ENCODE data around the gene AP1AR.

Gene AP1AR

DNA sequence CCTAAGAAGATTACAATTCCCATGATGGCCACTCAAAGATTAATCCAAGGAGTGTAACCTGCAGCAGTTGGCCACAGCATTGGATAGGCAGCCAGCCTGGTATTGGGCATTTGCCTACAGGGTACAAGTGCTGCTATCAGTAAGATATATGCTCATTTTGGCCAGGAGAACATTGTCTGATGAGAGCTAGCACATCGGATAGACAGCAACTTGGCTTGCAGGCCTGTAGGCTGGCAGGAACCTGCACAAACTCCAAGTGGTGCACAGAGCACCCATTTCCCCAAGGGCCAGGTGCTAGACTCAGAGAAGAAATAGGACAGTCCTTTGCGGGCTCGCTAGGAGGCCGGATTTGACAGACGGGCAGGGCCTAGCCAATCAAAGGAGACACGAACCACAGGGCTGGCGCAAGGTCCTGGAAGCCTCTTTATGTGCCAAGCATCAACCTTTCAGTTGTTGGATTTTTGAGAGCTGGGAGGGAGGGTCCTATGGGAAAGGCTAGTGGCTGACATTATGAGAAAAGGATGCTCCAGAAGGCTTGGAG, 11.7 kb upstream of the AP1AR start:
- DNase-seq: peak in 1 of 10 donors; percentile 76
- intact Hi-C loops (cut with DNase I): no loop called here

DNA sequence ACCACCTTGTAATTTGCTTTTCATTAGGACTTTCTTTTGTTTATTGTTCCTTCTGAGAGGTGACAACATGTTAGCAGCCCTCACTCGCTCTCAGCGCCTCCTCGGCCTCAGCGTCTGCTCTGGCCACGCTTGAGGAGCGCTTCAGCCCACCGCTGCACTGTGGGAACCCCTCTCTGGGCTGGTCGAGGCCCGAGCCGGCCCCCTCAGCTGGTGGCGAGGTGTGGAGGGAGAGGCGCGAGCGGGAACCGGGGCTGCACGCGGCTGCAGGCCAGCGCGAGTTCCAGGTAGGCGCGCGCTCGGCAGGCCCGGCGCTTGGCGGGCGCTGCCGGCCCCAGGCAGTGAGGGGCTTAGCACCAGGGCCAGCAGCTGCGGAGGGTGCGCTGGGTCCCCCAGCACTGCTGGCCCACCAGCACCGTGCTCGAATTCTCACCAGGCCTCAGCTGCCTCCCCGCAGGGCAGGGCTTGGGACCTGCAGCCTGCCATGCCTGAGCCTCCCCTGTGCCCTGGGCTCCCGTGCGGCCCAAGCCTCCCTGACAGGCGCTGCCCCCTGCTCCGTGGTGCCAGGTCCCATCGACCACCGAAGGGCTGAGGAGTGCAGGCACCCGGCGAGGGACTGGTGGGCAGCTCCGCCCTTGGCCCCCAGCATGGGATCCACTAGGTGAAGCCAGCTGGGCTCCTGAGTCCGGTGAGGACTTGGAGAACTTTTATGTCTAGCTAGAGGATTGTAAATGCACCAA, 9.2 kb upstream of the AP1AR start:
- peak in 2 of 10 donors; percentile 59 to 68 for DNase-seq
- intact Hi-C loops (cut with DNase I): no loop called here

DNA sequence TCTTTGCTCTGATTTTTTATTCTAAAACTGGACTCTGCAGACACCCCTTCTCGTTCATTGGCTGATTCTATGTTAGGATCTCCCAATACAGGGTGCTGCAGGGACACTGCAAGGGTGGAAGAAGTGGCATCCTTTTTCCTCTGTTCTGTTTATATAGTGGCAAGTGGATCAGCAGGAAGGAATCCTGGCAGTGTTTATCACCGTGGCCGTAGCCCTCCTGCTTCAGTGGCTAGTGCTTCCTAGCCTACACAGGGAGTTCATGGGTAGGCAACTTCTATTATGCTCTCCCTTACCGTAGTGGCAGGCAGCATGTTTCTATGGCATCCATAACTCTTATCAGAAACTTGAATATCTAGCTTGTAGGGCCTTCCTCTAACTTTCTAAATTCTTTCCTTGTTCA, 6.4 kb upstream of the AP1AR start:
- no peak for DNase-seq
- intact Hi-C loops (cut with DNase I): no loop called here

DNA sequence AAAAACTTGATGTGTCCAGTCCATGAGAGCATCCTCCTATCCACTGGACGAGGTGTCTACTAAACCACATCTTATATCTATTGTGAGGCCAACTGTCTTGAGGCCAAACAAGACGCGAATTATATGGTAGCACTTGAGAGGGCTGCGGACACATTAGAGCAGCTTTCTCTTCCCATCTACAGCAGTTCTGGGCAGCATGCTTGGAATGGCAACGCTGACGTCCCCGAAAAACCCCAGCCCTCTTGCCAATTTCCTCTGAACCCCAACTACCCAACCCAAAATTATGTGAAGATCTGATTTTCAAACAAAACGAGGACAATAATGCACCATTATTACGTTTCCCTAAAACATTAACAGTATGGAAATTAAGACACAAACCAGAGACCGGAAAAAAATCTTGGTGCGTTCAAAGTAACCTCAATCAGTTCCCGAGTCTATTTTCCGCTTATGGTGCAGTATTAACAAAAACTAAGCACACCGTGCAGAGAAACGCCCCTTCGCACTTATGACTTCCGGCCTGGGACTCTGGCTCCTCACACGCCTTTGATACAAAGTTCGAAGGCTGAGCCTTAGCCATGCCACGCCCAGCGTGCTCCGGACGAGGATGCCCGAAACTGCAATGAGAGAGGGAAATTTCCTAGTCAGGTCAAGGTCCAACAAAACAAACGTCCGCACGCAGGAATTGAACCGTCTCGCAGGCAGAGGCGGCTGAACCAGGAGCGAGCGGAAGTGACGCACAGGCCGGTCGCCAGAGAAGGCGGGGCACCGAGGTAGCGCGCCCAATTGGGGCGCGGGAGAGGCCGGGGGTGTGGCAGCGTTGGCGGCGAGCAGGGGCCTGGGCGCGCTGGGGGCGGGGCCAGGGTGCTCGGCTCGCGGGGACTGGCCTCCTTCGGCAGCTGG, 458 bp upstream of the AP1AR start:
- peak; percentile 96 to 100 (median 98) for DNase-seq
- intact Hi-C loops (cut with DNase I): loop anchor here (2.0 kb wide), 1 partner anchor 86 kb away; the partner anchor contains the start of gene FAM241A

DNA sequence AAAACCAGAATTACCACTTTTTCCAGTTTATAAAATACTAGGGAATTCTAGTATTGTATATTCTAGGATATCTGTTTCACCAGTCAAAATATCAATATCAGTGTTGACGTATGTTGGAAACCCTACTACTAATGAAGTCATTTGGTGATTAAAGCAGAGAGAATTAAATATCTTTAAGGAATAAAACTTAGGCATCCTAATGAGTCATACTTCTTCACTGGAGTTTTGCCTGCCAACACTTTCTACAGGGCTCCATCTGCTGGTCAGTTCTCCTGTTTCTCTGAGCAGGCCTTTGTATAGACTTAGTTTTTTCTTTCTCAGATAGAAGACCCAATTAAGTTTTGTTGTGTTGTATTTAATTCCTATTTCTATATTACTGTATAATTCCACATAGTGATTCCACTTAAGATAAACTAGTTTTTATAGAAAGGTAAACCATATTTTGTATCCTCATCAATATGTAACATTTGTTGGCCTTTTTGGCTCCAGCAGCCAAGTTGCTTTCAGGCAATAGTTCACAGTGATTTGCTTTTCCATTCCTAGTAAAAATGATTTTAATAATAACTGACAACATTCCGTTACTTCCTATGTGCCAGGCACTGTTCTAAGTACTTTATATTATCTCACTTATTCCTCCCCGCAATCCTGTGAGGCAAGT, 3.5 kb downstream of the AP1AR start:
- peak in 6 of 10 donors; percentile 32 to 91 (median 66) for DNase-seq
- intact Hi-C loops (cut with DNase I): loop anchor here (1.0 kb wide), 1 partner anchor 136 kb away; no protein-coding TSS in a partner anchor

DNA sequence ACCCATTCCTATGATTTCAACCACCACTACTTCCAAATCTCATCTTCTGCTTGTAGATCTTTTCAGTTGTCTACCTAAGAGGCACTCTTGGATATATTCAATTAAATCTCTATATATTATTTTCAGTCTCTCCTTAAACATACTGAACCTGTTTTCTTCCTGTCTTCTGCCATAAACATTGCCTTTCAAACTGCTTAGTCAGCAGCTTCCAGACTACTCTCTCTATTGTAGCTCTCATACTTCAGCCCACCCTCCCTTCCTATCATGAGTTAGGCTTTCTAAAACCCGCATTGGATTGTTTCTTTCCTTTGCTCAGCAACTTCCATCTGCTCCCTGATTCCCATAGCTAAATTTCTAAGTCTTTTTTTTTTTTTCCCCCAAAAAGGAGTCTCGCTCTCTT, 4.5 kb downstream of the AP1AR start:
- DNase-seq: no peak
- intact Hi-C loops (cut with DNase I): no loop called here

DNA sequence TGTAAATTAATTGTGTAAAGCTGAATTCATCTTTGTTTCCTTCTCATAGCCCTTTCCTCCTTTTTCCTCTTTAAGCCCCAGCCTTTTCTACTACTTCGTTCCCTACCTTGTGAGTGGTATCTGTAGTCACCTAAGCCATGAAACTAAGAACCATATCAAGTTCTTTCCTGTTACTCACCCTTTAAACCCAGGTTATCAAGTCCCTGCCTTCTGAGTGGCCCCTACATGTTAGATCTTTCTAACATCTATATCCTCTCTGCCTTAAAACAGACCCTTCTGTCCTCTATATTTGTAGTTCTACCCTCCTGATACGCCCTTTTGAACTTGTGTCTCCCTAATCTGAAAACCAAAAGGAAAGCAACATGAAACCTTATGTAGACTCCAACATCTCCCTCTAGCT, 7.2 kb downstream of the AP1AR start:
- intact Hi-C loops (cut with DNase I): no loop called here
- no peak for DNase-seq

DNA sequence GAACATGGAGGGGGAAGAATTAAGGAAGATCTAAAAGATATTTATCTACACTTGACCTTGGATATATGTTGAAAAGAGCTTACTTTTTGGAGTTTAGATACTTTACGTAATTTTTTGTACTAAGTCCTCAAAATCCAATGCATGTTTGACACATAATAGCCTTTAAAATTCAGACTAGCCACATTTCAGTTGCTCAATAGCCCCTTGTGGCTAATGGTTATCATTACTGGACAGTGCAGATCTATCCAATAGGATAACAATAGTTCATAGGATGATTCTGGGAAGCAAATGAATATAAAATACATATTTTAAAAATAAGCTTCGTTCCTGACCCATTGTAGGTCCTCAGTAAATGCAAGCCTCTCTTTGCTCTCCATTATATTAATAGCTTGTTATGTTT, 13.8 kb downstream of the AP1AR start:
- no peak for DNase-seq
- intact Hi-C loops (cut with DNase I): no loop called here

DNA sequence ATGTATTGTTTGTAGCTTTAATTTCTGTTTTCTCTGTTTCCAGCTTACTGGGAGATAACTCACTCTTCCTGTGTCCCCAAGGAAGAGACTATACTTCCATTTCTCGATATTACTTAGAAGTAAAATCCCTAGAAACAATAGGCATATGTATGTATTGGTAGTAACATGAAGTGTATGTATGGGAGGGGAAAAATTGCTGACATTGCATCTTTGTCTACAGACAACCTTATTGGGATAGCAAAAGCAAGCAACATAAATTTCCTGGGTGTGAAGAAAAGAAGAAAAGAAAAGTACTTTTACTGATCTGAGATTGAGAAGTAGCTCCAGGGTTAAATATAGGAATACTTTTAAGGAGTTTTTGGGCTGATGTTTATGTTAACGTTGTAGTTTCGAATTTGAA, 15.4 kb downstream of the AP1AR start:
- DNase-seq: no peak
- intact Hi-C loops (cut with DNase I): no loop called here

DNA sequence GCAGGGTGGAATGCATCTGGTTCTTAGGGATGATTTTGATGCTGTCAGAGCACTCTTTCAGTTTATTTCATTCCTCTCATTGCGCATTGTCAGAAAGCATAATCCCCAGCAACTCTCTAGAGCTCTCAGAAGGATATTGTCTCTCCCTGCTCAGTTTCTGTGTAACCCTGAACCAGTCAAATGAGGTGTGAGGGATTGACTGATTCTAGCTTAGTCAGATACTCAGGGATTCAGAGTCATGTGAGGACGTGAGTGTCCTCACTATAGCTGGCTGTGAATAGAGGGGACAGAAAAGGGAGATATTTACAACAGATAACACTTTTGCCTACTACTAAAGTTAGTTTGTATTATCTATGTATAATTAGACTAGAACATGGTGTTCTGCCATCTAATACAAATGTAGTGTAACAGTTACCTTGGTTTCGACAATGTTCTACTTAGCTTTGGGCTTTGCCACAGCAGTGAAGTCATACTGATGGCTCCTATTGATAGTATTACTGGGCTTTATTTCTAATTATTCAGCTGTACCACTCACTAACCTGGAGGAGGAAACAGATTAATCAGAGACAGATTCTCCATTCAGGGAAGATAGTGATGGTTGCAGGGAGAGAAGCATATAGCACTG, 19.5 kb downstream of the AP1AR start:
- no peak for DNase-seq
- intact Hi-C loops (cut with DNase I): no loop called here

DNA sequence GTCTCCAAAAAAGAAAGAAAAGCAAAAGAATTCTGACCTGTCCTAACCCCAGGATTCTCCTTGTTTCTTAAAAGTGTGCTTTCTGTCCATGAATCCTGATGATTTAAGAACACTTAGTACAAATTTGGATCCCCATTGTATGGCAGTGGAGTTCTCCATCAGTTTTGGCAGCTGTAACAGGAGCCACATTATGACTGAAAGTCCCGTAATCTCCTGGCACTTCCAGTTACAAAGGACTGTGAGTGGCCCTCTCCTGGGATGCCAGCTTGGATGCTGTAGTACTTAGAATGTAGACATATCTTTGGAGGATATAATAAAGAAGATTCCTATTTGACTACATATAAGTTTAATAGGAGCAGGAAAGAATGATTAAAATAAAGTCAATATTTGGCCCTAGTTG, 20.6 kb downstream of the AP1AR start:
- intact Hi-C loops (cut with DNase I): no loop called here
- no peak for DNase-seq

DNA sequence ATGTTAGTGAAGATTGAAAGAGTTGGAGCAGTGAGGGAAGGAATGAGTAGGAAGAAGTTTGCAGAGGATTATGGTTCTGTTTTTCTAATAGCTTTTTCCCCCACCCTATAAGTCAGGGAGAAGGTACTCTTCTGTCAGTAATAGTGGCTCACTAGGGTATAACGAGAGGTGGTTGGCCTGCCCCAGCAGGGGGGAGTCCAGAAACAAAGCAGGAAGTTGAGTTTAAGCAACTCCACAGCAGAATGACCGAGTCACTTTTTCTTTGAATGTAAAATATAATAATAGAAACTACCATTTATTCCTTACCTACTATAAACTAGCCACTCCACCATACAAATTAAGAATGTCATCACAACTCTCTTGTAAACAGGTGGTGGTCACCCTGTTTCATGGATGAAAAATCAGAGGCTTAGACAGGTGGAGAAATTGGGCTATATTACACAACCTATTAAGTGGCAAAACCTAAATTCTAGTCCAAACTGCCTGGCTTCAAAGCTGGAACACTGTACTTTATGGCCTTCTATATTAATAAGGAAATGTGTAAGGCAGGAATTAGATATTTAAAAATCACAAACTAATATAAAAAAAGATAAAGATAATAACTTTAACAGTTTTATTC, 21.9 kb downstream of the AP1AR start:
- DNase-seq: no peak
- intact Hi-C loops (cut with DNase I): no loop called here

DNA sequence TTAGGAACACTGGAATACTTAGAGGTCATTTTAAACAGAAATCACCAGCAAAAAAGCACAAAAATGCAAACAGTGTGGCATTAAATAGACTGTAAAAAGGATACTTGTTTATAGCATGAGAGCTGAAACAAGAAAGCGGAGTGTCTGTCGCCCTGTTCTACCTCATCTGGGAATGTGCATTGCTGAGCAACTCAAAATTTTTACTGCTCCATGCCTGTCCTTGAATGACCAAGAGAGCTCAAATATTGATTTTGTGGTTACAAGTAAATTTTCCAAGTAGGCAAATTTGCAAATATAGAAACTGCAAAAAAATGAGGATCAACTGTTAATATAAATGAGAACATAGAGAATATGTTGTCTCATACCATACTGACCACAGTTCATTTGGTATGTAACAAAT, 25.5 kb downstream of the AP1AR start:
- intact Hi-C loops (cut with DNase I): no loop called here
- DNase-seq: no peak

DNA sequence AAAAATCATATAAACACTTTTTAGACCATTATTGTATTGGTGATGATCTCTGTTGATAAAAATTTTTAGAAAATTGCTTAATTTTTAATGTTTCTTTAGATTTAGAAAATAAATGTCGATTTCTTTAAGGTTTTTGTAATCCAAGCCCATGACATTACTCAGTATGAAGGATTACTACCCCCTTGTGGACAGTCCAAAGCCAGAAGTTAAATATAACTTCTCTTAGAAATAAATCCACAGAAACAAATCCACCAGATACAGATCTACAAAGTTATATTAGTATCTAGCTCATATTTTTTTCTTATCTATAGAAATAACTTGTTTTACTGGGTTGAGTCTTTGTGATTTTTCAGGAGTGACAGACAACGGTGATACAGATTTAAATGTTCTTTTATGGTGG, 35.2 kb downstream of the AP1AR start:
- intact Hi-C loops (cut with DNase I): no loop called here
- DNase-seq: no peak

DNA sequence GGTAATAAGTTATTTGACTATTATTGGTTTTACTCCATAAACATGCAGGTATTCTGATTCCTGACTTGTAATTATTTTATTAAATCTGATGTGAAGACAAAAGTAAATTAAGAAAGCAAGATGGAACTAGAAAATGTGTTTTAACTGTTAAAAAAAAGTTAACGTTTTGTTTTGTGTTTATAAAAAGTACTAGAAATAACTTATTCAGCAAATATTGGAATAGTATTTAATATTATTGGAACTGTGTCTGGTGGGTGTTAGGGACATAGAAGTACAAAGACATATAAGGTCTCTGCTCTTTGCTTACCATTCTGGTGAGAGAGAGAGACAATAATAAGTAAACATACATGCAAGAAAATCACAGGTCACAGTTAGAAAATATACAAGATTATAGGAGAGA, 38.5 kb downstream of the AP1AR start:
- no peak for DNase-seq
- intact Hi-C loops (cut with DNase I): no loop called here

DNA sequence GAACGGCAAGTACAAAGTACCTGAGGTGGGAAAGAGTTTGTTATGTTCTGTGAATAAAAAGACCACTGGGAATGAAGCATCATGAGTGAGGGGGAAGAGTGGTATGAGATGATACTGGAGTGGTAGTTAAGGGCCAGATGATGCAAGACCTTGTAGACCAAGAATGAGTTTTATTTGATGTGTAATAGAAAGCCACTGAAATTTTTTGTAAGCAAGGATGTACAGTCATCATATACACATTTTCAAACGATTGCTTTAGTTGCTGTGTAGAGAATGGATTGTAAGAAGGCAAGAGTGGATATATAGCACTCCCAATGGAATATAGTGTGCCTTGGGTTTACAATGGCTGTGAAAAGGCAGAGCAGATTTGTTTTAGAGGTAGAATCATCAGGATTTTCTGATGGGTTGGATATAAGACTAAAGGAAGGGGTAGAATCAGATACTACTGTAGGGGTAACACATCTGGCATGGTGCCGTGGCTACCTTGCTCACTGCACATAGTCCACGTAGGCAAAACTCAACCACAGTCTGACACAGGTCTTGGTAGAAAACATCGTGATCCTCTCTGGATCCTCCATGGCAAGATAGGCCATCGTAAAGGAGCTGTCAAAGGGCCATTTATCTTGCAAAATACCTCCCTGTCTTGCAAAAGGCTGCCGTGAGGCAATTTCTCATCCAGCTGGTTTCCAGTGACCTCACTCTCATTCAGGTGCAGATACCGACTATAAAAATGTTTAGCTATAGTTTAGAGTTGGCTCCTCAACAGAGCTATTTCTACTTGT, 39.2 kb downstream of the AP1AR start:
- DNase-seq: no peak
- intact Hi-C loops (cut with DNase I): no loop called here

DNA sequence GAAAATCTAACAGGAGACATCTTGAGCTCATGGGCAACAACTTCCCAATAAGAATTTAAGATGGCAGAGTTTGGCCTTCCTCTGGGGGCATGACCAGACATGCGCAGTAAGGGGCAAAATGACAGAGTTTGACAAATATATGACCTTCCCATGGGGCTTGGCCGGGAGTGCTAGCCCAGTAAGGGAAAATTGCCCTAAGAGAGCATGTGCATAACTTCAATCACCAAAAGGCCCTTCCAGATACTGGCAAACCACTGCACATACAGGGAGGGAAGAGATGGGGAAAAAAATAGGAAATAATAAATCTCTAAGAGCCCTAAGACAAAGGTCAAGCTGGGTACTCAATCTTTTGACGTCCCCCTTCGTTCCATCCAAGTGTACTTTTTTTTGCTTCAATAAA, 40.7 kb downstream of the AP1AR start:
- intact Hi-C loops (cut with DNase I): no loop called here
- DNase-seq: no peak

DNA sequence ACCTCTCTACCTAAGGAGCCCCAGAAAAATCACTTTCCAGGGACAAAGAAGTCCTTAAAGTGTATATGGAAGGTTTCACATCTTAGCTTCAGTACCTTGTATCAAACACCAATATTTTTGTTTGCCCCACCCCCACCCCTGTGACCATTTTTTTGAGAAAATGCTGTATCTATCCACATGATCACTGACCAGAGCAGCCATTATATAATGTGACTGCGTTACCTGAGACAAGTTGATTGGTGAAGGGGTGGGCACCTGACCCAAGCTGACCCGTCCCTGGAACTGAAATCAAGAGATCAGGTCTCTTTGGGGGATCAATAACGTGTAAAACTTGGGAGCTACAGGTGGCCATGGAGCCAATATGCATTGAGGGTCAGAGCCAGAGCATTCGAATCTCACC, 43.4 kb downstream of the AP1AR start:
- intact Hi-C loops (cut with DNase I): no loop called here
- no peak for DNase-seq

DNA sequence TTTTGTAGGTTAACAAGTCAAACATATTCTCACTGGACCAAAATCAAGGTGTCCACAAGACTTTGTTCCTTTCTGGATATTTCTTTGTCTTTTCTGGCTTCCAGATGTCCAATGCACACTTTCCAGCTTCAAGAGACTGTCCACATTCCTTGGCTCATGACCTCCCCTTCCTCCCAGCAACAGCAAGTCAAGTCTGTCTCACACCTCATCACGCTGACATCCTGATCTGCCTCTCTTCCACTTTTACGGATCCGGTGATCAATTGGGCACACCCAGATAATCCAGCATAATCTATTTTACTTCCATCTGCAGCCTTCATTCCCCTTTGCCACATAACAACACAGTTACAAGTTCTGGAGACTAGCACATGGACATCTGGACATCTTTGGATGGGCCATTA, 44.5 kb downstream of the AP1AR start:
- no peak for DNase-seq
- intact Hi-C loops (cut with DNase I): no loop called here
